Colon (tissue), 2 donors: Measurements from ENCODE around the gene HIVEP3.
"Not testable (repeated sequence)": the region's sequence is repeated elsewhere in the genome, so short reads cannot be mapped to it uniquely, and the experiment has no call there.

Experiments used
- FAIRE-seq: peaks from 2 replicates; lab custom pipeline; 2012; peaks lifted over from hg19 to GRCh38; lab: Jason Lieb, UNC
- donor health status: control.
- donor health status: control.

Gene HIVEP3

DNA sequence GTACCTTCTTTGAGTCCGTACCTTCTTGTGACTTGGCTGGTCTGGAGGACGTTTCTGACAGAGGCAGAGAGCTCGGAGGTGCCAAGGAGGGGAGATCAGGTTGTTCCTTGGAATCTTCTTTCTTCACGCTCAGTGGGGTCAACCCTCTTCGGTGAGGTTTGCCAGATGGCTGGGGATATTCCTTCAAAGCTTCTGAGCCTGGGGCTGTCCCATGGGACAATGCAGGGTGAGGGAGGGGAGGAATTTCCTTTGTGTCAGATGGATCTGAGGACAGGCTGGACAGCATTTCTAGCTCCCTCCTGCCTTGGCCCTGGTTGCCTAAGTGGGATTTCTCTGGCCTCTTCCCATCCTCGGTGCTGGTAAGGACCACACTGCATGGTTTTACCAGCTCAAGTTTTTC, 338.7 kb downstream of the HIVEP3 start:
- FAIRE-seq = no peak

DNA sequence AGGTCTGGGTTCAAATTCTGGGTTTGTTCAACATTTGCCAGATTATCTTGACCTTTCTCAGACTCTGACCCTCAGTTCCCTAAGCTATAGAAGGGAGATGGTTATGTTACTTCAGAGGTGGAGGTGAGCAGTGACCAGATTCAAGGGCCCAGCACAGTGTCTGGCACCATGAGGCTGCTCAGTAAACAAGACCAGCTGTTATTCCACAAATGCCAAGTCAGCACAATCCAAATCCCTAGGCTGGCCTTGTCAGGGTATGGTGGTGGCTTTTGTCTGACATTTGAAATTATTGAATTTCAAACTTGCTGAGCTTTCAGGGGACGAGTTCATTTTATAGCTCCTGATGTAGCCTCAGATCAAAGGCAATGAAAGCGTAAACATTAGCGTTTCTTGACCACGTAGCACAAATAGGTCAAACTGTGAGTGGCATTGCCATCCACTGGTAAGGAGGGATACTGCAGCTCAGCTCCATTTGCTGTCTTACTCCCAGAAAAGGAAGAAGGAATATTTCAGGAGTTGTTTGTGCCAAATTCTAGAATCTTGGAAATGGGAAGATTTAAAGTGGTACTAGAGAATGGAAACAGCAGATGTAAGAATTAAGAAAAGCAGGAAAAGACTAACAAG, 339.9 kb downstream of the HIVEP3 start:
- no peak for FAIRE-seq

DNA sequence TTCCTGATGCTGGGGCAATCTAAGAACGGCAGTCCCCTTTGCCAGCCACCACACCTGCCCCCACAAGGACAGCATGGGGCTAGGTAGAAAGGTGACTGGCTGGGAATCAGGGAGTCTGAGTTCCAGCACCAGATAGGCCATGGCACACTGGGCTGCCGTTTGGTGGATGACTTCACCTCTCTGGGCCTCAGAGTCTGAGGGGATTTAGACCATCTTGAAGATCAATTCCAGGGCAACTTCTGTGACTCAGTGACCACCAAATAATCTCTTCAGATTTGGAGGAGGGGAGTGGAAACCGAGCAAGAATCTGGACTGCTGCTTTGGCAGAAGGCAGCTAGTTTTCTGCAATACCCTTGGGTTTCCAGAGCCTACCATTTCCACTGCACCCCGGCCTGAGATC, 342.1 kb downstream of the HIVEP3 start:
- FAIRE-seq = no peak

DNA sequence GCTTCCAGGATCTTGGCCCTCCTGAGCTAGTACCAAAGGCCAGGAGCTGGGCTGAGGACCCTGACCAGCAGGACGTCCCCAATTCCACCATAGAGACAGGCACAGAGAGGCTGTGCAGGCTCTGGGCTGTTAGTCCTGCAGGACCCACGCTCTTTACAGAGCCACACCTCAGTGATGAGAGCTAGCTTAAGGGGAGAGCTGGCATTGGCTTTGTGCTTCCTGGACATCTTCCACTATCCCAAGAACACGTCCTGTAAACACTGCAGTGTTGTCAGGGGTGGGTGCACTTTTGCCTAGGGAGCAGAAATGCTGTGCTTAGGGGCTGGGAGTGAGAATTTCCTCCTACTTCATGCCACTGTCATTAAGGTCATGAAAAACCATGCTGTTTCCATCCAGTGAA, 342.5 kb downstream of the HIVEP3 start:
- FAIRE-seq = no peak

DNA sequence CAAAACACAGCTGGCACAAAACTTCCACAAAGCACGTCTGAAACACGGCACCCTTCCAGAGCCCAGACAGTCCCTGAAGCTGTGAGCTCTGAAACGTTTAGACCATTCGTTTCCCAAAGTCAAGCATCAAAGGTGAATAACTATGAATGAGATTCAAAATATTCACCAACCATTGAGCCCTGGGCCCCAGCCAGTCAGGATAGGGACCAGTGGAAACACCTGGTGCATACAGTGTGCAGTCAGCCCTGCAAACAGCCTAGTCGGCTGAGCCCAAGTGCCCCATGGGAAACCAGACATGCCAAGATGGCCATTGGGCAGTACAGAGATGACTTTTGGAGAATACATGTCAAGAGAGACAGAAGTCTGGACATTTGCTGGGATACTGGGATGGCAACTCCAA, 343.9 kb downstream of the HIVEP3 start:
- no peak for FAIRE-seq

DNA sequence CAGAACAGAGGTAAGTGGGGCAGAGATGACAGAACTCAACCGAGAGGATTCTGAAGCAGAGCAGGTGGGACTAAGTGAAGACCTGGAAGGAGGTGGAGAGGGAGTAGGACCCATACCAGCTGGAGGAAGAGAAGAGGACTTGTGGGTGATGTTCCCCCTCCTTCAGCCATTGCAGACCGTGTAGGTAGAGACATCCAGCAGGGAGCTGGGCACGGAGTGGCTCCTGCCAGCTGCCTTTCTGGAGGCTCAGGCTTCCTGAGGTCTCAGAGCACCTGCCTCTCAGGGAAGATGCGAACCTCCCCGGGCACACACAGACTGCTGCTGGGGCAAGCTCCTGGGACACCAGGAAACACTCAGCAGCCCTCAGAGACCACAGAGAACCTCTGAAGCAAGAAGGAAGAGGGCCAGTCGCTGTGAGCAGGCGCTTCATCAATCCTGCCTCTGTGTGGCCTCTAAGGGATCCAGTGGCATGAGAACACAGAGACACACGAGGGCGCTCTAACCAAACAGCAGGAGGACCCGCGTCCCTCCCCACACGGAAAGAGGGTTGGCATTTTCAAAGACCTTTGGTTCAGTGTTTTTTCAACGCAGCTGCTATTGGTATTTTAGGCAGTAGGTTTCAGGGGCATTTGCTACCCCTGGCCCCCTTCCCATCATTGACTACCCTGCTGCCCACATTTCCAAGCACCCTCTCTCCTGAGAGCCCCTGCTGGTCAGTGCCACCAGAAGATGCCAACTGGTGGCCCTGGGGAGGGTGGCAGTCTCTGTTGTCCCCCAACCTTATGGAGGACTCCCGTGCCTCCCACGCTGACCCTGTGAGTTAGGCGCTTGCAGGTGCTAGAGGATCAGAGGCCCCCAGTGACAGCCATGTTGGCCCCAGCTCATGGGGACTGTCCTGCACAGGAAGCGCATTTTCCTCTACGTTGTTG, 344.7 kb downstream of the HIVEP3 start:
- FAIRE-seq = no peak

DNA sequence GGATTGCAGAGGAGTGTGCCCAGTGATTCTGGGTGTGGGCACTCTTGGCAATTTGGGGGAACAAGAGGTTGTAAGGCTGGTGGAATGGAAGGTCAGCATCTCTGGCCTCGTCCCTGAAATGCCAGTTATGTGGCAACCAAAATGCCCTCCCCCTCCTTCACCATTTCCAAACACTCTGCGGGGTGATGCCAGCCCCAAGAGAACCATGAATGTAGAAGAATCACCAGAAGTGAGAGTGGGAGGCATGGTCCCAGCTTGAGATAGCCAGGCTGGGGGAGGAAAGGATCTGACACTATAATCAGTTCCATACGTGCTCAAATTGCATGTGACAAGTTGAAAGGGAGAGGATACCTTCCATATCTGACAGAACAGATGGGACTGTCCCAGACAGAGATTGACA, 345.5 kb downstream of the HIVEP3 start:
- FAIRE-seq = no peak

DNA sequence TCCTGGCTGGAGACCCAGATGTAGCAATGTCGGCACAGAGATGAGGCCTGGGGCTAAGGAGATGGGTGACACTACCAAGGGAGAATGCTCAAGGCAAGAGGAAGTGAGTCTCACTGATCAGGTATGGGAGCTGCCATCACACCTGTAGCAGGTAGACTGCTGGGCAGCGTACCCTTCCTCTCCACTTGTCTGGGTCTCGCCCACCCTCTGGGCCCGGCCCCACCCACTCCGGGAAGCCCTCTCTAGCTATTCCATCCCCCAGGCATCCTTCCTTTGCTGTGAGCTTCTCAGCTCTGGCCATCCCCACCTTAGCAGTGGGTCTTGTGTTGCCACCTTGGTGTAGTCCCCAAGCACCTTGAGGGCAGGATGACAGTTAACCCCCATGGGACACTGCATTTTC, 346.5 kb downstream of the HIVEP3 start:
- FAIRE-seq = no peak

DNA sequence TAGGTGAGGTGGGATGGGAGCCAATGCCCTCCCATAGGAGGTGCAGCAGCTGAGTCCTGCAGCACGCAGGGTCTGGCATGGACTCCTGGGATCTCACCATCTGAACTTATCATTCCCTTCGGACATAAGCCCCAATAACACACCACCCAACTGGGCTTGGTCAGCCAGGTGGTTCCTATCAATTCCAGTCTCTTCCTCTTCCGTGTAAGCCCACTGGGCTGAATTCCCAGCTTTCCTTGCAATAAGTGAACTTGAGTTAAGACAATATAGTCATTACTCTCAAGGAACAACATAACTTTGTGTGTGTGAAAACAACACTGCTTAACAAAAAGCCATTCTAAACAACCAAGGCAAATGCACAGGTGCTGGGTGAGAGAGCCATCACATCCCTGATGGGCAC, 347.7 kb downstream of the HIVEP3 start:
- FAIRE-seq = no peak

DNA sequence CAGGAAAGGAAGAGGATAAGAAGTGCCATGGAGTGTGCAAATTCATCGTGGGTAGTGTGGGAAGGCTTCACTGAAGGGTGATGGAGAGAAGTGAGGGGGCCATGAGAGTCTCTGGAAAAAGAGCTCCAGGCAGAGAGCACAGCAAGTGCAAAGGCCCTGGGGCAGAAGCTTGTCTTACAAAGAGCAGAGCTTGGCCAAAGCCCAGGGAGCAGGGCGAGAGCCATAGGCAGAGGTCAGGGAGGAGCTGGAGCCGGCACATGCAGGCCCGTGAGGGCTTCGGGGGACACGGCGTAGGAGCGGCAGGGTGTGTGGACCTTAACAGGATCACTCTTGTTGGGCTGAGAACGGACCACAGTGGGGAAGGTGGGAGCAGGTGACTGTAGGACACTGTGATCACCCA, 350.5 kb downstream of the HIVEP3 start:
- FAIRE-seq = no peak

DNA sequence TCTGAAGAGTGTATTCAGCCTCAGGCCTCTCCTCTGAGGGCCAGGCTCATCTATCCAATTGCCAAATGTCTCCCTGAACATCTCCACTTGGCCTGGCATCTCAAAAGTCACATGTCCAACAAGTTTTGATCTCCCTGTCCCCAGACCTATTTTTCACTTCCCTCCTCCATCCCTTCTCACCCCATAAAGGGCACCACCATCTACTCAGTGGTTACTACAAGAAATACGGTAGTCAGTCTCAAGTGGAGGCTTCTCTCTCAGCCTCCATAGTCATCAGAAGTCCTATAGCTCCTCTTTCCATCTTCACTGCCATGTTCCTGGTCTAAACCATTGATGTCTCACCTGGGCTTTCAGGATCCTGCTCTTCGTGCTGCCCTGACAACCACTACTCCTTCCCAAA, 351.8 kb downstream of the HIVEP3 start:
- FAIRE-seq = no peak

DNA sequence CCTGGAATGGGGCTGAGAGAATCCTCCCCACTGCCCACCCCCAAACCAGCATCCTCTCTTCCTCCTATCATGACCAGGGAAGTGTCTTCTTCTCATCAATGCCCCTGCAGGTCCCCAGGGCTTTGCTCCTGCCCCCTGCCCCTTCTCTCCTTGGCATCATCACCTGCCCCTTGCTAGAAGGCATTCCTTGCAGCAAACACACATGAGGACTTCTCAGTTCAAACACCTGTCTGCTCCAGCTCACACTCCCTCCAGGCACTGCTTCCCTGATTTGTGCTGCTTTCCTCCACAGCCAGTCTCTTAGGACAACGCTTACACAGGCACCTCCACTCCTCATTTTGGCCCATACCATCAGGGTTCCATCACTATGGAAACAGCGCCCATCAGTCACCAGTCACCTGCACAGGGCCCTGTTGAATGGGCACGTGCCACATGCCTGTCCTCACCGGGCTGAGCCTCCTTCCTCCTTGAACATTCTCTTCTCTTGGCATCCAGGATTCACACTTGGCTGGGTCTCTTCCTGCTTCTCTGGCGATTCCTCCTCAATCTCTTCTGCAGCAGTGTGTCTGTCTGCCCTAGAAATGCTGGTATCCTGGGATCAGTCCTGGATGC, 352.3 kb downstream of the HIVEP3 start:
- no peak for FAIRE-seq

DNA sequence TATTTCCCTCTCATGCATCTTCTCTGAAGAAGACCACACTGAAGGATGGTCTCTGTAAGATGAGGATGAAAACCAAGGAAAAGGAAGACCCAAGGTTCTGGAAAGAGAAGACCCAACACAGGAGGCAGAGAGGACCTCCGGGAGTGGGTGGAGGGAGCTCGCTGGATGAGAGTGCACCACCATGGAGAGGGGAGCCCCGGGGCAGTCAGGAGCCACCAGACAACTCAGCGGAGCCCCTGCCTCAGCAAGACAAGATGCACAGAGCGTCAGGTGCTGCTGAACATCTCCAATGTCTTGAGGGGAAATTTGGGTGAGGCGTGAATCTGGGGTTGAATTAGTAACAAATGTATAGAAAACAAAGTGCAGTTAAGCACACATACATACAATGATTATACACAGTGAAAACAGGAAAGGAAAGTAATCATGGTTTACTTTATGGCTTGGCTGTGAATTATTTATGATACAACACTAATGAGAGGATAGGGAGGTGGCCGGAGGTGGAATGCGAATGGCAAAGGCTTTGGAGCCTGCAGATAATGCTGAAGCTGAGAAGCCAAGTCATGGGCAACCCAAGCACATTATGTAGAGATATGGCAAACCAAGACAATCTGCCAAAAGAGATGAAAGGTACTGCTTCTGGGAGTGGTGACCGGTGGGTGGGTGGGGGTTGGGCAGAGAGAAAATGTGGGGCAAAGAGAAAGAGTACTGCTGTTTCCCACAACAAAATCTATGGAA, 353.8 kb downstream of the HIVEP3 start:
- FAIRE-seq = no peak

DNA sequence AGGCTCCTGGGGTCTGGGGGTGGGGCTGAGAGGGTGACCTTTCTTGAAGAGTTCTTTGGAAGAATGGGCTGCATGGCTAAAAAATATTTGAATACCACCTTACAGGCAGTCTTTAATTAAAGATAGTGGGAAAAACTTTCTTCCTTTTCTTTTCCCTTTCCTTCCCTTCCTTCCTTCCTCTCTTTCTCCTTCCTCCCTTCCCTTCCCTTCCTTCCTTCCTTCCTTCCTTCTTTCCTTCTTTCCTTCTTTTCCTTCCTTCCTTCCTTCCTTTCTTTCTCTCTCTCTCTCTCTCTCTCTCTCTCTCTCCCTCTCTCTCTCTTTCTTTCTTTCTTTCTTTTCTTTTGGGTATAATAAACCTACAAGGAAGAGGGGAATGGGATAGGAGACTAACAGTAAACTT, 356.4 kb downstream of the HIVEP3 start:
- no peak for FAIRE-seq

DNA sequence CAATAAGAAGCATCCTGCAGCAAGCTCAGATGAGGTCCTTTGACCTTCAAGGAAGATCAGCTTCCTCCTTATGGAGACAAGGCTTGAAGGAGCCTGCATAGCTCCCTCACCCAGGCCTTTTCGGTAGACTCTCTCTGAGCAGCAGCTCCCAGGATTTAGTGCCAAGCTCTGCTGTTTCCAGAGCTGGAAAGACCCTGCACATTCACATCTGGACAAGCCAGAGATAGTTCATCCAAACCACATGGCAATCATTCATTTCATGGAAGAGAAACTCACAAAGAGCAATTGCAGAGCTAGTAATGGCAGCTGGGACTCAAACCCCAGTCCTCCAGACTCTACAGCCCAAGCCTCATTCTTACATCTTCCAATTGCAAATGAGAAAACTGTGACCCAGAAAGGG, 357.8 kb downstream of the HIVEP3 start:
- FAIRE-seq = no peak

DNA sequence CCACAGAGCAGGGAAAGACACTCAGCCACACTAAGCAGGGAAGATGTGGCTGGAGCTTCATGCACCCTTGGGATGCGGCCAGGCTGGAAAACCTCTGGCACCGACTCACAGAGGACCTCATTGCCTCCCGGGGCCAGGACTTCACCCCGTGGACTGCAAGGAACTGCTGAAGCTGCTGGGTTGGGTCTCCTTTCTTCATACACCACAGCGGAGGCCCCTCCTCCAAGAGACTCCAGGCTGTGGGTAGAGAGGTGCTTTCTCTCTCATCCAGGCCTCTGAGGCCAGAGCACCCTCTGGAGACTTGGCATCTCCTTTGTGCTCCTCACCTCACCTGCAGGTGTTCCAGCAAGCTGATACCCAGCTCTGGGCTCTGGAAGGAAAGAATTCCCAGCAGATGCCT, 358.2 kb downstream of the HIVEP3 start:
- FAIRE-seq = no peak

DNA sequence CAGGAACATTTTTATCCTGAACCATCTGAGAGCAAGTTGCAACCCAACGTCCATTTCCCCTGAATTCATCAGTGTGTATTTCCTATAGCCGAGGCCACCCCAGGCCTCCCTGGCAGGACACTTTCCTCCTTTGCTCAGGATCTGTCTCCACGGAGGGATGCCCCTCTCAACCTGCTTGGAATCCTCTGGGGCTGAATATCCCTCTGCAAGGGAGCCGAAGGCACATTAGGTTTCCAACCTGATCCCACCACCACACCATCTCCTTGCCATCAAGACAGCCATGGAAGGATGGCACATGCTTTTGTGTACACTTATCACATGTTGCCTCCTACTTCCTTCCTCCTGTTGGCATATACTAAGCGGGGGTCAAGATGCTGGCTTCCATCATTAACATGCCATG, 359.4 kb downstream of the HIVEP3 start:
- no peak for FAIRE-seq

DNA sequence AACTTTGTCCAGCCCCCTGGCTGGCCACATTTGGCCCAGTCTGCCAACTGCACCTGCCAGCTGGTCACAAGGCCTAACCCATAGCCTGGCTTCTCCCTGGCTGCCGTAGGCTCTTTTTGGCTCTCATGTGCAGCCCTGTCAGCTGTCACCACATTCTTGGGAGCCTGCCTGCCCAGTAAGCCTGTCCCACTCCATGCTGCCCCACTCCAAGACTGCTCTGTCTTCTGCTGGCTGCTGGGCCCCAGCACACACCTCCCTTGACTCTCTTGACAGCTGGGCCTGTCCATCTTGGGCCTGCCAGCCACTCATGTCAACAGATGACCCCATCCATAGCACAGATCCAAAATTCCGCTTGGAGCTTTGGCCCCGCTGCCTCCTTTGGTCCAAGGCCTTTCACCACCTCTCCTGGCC, 360.0 kb downstream of the HIVEP3 start:
- FAIRE-seq = no peak

DNA sequence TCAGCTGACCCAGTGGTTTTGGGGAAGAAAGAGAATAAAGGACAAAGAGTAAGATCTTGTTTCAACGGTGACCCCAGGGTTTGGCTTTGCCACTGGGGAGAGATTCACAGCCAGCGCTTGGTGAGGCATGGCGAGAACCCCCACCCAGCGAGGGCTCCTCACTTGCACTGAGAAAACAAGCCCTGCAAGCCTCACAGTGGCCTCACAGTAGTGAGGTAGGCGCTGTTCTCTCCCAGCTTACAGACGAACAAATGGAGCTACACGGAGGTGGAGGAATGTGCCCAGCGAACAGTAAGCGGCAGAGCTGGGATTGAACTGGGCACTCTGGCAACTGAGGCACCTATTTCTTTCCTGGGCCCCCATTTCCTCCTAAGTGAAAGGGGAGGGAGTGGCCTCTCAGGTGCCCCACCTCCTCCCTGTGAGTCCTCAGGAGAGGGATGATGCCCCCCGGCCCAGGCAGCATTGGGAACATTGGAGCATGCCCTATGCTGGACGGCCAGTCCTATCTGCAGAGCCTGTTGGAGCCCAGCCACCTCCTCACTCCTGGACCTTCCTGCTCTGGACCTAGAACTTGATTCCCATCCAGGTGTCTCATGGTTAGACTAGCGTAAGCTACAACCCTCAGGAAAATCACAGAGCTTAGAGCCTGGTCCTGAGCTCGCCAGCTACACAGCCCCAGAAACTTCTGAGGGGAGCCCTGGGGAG, 360.8 kb downstream of the HIVEP3 start:
- no peak for FAIRE-seq

DNA sequence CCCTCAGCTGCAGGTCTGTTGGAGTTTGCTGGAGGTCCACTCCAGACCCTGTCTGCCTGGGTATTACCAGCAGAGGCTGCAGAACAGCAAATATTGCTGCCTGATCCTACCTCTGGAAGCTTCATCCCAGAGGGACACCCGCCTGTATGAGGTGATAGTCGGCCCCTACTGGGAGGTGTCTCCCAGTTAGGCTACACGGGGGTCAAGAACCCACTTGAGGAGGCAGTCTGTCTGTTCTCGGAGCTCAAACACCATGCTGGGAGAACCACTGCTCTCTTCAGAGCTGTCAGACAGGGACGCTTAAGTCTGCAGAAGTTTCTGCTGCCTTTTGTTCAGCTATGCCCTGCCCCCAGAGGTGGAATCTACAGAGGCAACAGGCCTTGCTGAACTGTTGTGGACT, 364.0 kb downstream of the HIVEP3 start:
- FAIRE-seq = not testable (repeated sequence)

DNA sequence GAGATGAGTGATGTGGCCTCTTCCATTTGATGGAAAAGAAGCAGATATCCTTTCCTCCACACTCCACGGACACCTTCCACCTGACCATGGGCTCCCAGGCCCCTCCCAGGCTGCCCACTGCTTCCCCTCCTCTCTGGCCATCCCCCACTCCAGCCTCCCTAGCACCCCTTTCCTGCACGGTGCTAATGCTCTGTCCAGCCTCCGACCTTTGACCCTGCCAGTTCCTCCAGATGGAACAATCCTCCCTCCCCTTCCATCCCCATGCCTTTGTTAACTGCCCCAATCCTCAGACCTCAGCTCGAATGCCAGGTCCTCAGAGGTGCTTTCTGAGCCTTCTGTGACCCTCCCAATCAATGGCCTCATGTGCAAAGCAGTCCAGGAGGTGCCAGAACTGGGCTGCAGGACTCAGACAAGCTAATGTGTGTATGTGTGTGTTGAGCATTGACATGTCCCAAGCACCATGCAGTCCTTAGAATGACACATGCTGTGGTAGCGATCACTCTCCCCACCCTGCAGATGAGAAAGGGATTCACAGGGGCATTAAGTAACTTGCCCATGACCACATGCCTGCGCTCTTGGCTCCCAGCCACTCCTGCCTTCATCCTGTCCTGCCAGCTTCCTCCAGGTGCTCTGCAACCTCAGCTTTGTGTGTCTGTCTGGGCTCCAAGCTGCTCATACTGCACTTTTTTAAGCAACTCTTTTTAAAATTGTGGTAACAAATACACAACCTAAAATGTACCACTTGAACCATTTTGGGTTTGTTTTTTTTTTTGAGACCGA, 370.8 kb downstream of the HIVEP3 start:
- no peak for FAIRE-seq
